KBM-7 (cell line): ENCODE results near the gene SDHA.
"Not testable (repeated sequence)": the region's sequence is repeated elsewhere in the genome, so short reads cannot be mapped to it uniquely, and the experiment has no call there.

Experiments
- DNase-seq: peaks from one replicate; pipeline ENCODE4 v3.0.0-alpha.2; 2015
- in situ Hi-C: fragments of 300-500 bp; cut with MboI; formaldehyde crosslinking; loops from 2 replicates; pipeline ENCODE4 v1.14.3; 2020; ENCODE audit warnings: low sequenced_read_pairs, low pct_unique_long_range_greater_than_20kb, mixed read lengths

SDHA gene

DNA sequence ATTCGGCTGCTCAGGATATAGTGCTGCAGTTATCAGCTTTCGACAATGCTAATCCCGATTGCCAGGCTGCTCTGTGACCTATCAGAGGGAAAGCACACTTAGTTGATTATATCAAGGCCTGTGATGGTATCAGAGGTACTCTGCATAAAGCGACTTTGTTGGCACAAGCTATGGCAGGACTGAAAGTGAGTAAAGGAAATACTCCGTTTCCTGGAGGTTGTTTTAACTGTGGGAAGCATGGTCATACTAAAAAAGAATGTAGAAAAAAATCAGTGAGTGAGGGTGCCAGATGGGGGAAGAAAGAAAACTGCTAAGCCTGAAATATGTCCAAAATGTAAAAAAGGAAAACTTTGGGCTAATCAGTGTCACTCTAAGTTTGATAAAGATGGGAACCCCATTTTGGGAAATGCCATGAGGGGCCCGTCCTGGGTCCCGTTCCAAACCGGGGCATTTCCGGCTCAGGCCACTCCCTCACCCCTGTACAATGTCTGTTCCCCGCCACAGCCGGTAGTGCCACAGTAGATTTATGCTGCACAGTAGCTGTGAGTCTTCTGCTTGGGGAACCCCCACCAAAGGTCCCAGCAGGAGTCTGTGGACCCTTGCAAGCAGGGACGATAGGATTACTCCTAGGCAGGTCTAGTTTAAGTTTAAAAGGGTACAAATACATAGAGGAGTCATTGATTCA is 25.7 kb downstream of the SDHA start:
- in situ Hi-C loops, DNase-seq: not testable (repeated sequence)

GRCh38 chr5:245717-246116 is 27.6 kb downstream of the SDHA start:
- in situ Hi-C loops, DNase-seq: not testable (repeated sequence)

DNA sequence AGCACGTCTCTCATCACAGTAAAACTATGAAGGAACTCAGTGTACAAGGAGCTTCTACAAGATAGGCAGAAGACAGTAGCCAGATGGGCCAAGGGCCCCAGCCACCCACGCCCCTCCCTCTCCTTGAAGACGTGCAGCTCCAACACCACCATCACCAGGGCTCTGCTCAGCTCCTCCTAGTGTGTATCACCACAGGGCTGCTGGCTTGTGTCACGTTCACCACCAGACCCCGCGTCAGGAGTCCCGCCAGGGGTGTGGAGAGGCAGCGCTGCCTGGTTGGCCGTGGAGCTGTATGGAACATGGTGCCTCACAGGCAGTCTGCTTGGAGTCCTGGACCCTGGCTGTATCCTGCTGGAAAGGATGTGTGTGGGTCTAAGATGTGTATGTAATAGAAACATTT is 32.3 kb downstream of the SDHA start:
- DNase-seq, in situ Hi-C loops: not testable (repeated sequence)

- in situ Hi-C loops, DNase-seq: not testable (repeated sequence)
These were observed 32.9 kb downstream of the SDHA start for GRCh38 chr5:251016-251415.

GRCh38 chr5:251538-251937 is 33.4 kb downstream of the SDHA start:
- DNase-seq, in situ Hi-C loops: not testable (repeated sequence)

GRCh38 chr5:251975-252374 is 33.9 kb downstream of the SDHA start:
- in situ Hi-C loops, result not testable (repeated sequence)

DNA sequence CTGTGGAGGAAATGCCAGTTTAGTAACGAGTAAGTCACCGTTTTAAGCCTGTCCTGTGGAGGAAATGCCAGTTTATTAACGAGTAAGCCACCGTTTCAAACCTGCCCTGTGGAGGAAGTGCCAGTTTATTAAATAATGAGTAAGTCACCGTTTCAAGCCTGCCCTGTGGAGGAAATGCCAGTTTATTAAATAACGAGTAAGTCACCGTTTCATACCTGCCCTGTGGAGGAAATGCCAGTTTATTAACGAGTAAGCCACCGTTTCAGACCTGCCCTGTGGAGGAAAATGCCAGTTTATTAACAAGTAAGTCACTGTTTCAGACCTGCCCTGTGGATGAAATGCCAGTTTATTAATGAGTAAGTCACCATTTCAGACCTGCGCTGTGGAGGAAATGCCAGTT is 34.4 kb downstream of the SDHA start:
- in situ Hi-C loops, result no loop called here
- no peak for DNase-seq

More at GRCh38 chr5:251975-252374, 33.9 kb downstream of the SDHA start:
- DNase-seq, result not testable (repeated sequence)

DNA sequence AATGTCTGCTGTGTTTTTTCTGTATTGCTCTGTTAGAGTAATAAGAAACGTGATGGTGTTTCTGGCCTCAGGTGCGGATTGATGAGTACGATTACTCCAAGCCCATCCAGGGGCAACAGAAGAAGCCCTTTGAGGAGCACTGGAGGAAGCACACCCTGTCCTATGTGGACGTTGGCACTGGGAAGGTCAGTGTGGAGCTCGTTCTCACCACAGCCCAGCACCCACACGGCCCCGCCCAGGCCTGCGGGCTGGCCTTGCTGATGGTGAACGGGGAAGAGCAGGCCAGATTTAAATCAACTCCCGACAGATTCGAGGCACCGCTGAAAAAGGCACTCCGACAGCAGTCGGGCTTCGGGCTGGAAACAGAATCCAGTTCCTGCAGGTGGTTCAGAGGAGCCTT is 36.2 kb downstream of the SDHA start:
- DNase-seq, in situ Hi-C loops: not testable (repeated sequence)

DNA sequence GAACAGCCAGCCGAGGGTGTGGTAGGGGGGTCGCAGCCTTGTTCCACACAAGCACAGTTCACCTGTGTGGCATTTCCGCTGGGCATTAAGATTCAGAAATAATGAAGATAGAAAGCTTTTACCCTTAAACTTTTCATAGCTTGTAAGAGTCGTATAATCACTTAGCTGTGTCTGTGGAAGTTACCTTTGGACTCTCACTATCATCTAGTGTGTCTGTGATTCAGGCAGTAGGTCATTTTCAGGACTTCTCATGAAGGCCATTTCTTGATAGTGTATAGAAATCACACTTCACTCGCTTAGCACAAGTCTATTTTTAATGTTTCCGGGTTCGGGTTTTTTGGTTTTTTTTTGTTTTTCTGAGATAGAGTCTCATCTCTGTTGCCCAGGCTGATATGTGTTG is 37.0 kb downstream of the SDHA start:
- DNase-seq, in situ Hi-C loops: not testable (repeated sequence)

DNA sequence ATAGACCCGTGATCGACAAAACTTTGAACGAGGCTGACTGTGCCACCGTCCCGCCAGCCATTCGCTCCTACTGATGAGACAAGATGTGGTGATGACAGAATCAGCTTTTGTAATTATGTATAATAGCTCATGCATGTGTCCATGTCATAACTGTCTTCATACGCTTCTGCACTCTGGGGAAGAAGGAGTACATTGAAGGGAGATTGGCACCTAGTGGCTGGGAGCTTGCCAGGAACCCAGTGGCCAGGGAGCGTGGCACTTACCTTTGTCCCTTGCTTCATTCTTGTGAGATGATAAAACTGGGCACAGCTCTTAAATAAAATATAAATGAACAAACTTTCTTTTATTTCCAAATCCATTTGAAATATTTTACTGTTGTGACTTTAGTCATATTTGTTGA is 38.2 kb downstream of the SDHA start:
- in situ Hi-C loops, DNase-seq: not testable (repeated sequence)

DNA sequence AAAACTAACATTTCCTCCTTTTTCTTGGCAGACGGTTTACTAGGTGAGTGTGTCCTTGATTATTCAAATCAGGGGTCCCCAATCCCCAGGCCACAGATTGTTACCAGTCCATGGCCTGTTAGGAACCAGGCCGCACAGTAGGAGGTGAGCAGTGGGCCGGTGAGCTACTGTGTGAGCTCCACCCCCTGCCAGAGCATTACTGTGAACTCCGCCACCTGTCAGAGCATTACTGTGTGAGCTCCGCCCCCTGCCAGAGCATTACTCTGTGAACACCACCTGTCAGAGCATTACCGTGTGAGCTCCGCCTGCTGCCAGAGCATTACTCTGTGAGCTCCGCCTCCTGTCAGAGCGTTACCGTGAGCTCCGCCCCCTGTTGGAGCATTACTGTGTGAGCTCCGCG is 39.0 kb downstream of the SDHA start:
- in situ Hi-C loops, result no loop called here
- no peak for DNase-seq

DNA sequence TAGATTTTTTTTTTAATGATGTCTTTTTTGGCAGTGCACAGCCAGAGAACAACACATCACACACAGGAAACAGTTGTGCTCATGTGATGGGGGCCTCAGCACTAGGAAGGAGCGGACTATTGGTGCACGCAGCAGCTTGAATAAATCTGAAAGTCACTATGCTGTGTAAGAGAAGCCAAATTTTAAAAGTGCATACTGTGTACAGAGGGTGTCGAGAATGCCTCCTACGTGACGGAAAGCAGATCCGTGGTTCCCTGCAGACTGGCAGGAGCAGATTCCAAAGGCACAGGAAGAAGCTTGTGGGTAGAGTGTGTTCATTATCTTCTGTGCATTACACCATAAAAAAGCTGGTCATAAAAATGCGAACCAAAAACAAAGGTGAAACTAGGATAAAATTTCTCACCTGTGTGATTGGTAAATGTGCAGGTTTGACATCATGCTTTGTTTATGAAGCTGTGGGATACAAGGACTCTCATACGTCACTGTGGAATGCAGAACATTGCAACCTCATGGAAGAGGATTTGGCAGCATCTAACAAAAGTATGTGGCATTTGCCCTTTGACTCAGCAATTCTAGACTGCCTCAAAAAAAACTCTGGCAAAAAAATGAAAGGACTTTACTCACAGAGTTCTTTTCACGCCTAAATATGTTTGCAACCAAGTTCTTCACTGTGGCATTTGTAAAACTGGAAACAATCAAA is 45.3 kb downstream of the SDHA start:
- DNase-seq, in situ Hi-C loops: not testable (repeated sequence)

DNA sequence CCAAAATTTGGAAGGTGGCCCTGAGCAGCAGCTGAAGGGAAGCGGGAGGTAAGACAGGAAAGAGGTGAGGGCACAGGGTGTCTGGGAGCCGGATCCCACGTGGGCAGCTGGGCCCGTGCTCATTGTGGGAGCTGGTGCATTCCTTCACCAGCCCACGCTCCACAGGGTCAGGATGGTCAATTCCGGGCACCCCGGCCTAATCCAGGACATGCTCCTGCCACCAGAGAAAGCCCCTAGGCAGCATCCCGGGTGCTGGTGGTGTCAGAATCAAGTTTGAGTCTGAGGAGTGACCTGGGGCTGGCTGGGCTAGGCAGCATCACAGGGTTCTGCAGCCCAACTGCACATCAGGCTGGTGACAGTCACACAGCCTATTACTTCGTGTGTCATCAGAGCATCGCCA is 46.2 kb downstream of the SDHA start:
- in situ Hi-C loops, result no loop called here
- DNase-seq, result no peak

DNA sequence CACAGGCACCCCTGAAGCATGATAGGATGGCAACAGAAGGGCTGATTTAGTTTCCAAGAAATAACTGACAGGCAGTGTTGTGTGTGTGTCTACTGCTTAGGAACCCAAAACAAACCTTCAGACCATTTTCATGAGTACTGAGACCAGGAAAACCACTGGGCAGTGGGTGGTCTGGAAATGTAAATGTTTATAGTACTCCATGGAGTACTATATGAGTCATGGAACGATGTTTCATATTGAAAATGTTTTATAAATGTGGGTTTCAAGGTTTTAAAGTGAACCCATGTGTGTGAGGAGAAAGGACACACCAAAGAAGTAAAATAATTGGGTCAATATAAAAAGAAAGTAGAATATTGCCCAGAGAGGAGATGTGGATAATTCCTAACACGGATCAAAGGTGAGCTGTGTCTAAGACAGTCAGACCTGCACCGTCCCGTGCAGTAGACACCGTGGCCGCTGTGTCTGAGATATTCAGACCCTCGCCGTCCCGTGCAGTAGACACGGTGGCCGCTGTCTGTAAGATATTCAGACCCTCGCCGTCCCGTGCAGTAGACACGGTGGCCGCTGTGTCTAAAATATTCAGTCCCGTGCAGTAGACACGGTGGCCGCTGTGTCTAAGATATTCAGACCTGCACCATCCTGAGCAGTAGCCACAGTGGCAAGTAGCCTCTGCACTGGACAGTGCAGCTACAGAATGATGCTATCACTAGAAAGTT is 48.3 kb downstream of the SDHA start:
- DNase-seq, in situ Hi-C loops: not testable (repeated sequence)

DNA sequence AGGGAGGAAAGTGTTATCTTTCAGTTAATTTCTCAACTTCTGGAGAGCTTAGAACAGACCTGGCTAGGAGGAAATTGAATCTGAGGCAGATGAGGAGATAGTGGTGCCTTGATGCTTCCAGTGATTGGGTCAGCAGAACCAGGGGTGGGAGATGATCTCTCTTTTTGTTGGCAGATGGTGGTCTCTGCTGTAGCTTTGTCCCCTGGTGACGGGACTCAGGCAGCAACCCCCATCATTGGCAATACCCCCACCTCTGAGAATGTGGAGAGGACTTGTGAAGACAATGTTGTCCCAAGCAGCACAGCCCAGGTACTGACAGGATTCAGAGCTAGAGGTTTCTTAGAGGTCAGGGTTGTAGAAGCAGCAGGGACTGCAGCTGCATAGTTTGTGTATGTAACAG is 49.6 kb downstream of the SDHA start:
- in situ Hi-C loops, result no loop called here
- no peak for DNase-seq

DNA sequence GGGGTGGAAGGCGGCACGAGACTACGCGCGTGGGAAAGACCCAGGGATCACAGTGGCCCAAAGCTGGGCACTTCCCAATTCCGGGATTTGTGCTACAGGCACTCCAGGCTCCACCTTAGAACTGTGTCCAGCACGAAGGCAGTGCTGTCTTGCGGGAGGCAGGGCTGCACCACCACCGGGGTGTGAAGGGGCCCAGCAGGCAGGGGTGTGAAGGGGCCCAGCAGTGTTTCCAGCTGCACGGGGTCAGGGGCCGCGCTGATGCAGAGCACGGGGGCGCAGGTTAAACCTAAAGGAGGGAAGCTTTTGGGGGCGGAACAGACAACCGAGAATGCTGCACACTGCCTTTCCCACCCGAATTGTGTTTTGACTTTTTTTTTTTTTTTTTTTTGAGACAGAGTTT is 52.2 kb downstream of the SDHA start:
- in situ Hi-C loops, result no loop called here
- no peak for DNase-seq

GRCh38 chr5:271828-272167 is 53.7 kb downstream of the SDHA start:
- in situ Hi-C loops, DNase-seq: not testable (repeated sequence)

DNA sequence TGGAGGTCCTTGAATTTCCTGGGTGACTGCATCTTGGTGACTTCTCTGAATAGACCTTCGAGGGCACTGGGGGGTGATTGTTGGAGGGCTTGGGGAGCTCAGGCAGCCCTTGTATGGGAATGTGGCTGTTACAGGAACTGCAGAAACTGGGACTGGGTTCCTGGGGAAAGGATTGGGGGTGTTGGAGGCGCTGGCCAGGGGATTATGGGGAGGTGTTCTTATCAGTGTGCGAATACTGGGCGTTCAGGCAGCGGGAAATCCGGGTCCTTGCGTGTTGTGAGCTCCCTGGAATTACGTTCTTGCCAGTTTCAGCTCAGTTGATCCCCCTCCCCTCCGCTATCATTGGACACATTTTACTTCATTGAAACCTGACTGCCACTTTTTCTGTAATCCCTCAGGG is 55.0 kb downstream of the SDHA start:
- in situ Hi-C loops, DNase-seq: not testable (repeated sequence)

DNA sequence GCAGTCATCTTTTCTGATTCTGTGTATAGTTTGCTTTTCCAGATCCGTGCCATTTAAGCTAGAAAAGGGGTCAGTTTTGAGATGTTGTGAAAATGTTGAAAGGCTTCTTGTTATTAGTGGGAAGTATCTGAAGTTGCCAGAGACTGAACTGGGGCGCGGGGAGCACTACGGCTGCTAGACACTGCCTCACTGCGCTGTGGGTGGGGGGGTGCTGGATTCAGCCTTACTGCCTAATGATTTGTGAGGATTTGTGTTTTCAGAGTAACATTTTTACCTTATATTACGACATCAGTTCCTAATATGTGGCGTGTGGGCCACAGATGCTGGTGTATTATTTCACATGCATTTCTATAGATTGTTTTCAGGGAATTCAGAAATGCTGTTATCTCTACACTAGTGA is 55.4 kb downstream of the SDHA start:
- DNase-seq, in situ Hi-C loops: not testable (repeated sequence)

DNA sequence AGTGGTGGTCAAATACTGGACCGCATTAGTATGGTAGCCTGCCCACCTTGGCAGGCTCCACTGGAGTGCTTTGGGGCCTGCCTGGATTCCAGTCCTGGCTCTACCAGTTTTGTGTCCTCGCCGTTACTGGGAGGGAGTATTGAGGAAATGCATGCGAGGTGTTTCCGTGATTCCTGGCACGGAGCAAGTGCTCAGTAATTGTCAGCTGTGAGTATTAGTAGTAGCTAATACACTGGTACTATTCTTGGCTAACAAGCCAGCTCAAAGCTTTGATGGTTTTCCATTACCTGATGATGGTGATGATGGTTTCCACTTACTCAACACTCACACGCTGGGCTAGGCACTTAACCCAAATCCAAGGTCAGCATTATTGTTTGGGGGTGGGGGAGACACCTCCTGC is 56.2 kb downstream of the SDHA start:
- in situ Hi-C loops, DNase-seq: not testable (repeated sequence)
